Measurements from ENCODE around the gene RCBTB1.

DNA sequence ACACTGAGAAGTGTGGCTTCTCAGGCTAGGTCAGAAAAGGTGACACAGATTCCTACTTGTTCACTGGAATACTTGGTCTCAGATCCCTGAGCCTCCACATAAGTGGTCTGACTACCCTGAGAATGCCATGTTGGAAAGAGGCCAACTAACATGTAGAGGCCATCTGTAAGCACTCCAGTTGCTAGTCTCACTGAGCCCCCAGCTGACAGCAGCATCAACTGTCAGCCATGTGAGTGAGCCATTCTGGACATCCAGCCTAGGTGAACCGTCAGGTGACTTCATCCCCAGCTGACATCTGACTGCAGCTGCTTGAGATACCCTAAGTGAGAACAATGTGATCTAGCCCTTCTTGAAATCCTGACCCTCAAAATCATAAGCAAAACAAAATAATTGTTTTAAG lies 24.8 kb upstream of the RCBTB1 start:
- TF ChIP-seq, protein P1, sequence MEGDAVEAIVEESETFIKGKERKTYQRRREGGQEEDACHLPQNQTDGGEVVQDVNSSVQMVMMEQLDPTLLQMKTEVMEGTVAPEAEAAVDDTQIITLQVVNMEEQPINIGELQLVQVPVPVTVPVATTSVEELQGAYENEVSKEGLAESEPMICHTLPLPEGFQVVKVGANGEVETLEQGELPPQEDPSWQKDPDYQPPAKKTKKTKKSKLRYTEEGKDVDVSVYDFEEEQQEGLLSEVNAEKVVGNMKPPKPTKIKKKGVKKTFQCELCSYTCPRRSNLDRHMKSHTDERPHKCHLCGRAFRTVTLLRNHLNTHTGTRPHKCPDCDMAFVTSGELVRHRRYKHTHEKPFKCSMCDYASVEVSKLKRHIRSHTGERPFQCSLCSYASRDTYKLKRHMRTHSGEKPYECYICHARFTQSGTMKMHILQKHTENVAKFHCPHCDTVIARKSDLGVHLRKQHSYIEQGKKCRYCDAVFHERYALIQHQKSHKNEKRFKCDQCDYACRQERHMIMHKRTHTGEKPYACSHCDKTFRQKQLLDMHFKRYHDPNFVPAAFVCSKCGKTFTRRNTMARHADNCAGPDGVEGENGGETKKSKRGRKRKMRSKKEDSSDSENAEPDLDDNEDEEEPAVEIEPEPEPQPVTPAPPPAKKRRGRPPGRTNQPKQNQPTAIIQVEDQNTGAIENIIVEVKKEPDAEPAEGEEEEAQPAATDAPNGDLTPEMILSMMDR (conservative IDR thresholded peaks at IDR 0.05; ENCODE audit: low read depth, low read length) = no peak
- TF ChIP-seq EZH2 (IDR thresholded peaks at IDR 0.05; ENCODE audit: low read length, unreplicated experiment) = no peak
- TF ChIP-seq EZH2phosphoT487 (IDR thresholded peaks at IDR 0.05; ENCODE audit: borderline replicate concordance, low read length) = no peak
